ENCODE data around the gene TPO. TPM values are rescaled to one million over a fixed set of nuclear protein-coding genes. Genes with fewer than 3 reads are reported as not detected.

The TPO gene
- total RNA-seq, 1 experiment from 2014 or later = not detected

DNA sequence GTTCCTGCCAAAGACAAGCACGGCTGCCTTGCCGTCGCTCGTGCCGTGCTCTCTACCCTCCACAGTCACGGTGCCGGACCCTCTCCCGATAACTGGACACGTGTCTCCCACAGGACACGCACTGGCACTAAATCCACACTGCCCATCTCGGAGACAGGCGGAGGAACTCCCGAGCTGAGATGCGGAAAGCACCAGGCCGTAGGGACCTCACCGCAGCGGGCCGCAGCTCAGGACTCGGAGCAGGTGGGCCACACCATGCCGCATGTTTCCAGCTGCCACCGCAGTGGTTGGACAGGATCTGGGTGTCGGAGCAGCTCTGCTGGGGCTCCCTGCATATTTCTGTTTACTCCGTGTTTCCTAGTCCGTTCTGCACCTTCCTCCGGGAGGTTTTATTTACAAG is 127.2 kb downstream of the TPO start:
- intact Hi-C loops (cut with micrococcal nuclease) = no loop called here
- POLR2A ChIA-PET = no interaction called here
- no peak for DNase-seq (ENCODE audit: unreplicated experiment)
- no peaks in the 10 kb centered on the region for H3K9me3 Mint-ChIP-seq (ENCODE audit: unreplicated experiment)
- BruUV-seq (replicated peaks) = no TSS peak
- no peak overlapping the region for H3K27ac Mint-ChIP-seq (ENCODE audit: low read depth, unreplicated experiment)
- no peaks in the 10 kb centered on the region for H3K4me1 Mint-ChIP-seq (ENCODE audit: insufficient read depth, unreplicated experiment)
- no peaks in the 10 kb centered on the region for H3K36me3 Mint-ChIP-seq (ENCODE audit: insufficient read depth, unreplicated experiment)
- H3K4me3 Mint-ChIP-seq (ENCODE audit: unreplicated experiment) = no peak overlapping the region
- no peaks in the 10 kb centered on the region for H3K27me3 Mint-ChIP-seq (ENCODE audit: insufficient read depth, unreplicated experiment)
- TF ChIP-seq, protein P1, sequence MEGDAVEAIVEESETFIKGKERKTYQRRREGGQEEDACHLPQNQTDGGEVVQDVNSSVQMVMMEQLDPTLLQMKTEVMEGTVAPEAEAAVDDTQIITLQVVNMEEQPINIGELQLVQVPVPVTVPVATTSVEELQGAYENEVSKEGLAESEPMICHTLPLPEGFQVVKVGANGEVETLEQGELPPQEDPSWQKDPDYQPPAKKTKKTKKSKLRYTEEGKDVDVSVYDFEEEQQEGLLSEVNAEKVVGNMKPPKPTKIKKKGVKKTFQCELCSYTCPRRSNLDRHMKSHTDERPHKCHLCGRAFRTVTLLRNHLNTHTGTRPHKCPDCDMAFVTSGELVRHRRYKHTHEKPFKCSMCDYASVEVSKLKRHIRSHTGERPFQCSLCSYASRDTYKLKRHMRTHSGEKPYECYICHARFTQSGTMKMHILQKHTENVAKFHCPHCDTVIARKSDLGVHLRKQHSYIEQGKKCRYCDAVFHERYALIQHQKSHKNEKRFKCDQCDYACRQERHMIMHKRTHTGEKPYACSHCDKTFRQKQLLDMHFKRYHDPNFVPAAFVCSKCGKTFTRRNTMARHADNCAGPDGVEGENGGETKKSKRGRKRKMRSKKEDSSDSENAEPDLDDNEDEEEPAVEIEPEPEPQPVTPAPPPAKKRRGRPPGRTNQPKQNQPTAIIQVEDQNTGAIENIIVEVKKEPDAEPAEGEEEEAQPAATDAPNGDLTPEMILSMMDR (IDR thresholded peaks at IDR 0.05; ENCODE audit: unreplicated experiment) = no peak
- CTCF ChIA-PET = interaction anchor here (0.6 to 2.2 kb wide), 3 partner anchors 10 to 587 kb away, joined by 3 to 10 read pairs (median 3); no protein-coding TSS in a partner anchor

DNA sequence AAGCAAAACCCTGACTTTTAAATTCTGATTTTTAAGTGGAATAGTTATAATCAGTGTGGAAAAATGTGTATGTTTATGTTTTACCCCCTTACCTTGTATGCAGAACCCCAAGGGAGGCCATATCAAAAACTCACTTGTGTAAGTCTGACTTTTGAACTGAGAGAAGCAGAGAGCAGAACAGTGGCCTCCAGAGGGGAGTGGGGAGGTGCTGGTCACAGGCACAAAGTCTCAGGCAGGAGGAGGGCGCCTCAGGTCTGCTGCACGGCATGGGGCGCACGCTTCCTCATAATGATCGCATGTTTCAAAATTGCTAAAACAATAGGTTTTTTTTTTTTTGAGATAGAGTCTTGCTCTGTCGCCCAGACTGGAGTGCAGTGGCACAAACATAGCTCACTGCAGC is 127.8 kb downstream of the TPO start:
- CTCF ChIA-PET = interaction anchor here (0.6 to 2.2 kb wide), 4 partner anchors 10 to 587 kb away, joined by 3 to 10 read pairs (median 3); no protein-coding TSS in a partner anchor
- H3K4me3 Mint-ChIP-seq (ENCODE audit: unreplicated experiment) = no peak overlapping the region
- intact Hi-C loops (cut with micrococcal nuclease) = no loop called here
- H3K27me3 Mint-ChIP-seq (ENCODE audit: insufficient read depth, unreplicated experiment) = no peaks in the 10 kb centered on the region
- TF ChIP-seq, protein P1 (IDR thresholded peaks at IDR 0.05; ENCODE audit: unreplicated experiment) = no peak
- POLR2A ChIA-PET = no interaction called here
- no peaks in the 10 kb centered on the region for H3K36me3 Mint-ChIP-seq (ENCODE audit: insufficient read depth, unreplicated experiment)
- BruUV-seq (replicated peaks) = no TSS peak
- H3K9me3 Mint-ChIP-seq (ENCODE audit: unreplicated experiment) = no peaks in the 10 kb centered on the region
- DNase-seq (ENCODE audit: unreplicated experiment) = no peak
- no peak overlapping the region for H3K27ac Mint-ChIP-seq (ENCODE audit: low read depth, unreplicated experiment)
- H3K4me1 Mint-ChIP-seq (ENCODE audit: insufficient read depth, unreplicated experiment) = peaks cover 3% of the 10 kb centered on the region

DNA sequence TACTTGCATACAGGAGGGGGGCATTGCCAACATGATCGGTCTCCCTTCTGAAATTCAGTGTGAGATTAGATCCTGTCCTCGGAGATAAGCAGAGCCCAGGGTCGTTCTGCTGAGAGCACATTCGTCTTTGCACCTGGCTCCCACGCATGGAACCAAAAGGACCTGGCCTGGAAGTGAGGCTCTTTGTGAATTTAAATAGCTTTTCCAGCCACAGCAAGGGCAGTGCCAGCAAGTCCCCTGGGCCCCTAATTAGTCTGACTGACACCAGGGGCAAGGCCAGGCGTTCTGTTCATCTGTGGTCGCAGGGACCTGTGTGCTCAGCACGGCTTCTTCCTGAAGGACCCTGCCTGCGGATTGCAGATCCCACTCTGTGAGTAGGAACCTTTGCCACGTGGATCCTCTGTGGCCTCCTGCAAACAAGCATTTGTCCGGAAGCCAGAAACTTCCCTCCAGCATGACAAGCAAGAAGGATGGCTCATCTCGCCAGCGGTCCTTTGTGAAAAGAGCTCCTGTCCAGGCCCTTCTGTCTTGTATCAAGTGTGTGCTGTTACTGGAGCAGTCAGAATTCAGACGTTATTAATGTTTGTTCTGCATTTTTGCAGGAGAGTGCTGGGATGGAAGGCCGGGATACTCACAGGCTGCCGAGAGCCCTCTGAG is 128.7 kb downstream of the TPO start:
- H3K27me3 Mint-ChIP-seq (ENCODE audit: insufficient read depth, unreplicated experiment) = no peaks in the 10 kb centered on the region
- H3K9me3 Mint-ChIP-seq (ENCODE audit: unreplicated experiment) = no peaks in the 10 kb centered on the region
- intact Hi-C loops (cut with micrococcal nuclease) = no loop called here
- CTCF ChIA-PET = interaction anchor here (0.6 to 2.2 kb wide), 5 partner anchors 37 to 588 kb away, joined by 3 to 10 read pairs (median 3); no protein-coding TSS in a partner anchor
- H3K36me3 Mint-ChIP-seq (ENCODE audit: insufficient read depth, unreplicated experiment) = no peaks in the 10 kb centered on the region
- POLR2A ChIA-PET = no interaction called here
- H3K4me3 Mint-ChIP-seq (ENCODE audit: unreplicated experiment) = no peak overlapping the region
- H3K27ac Mint-ChIP-seq (ENCODE audit: low read depth, unreplicated experiment) = no peak overlapping the region
- no TSS peak for BruUV-seq (replicated peaks)
- H3K4me1 Mint-ChIP-seq (ENCODE audit: insufficient read depth, unreplicated experiment) = peaks cover 7% of the 10 kb centered on the region
- DNase-seq (ENCODE audit: unreplicated experiment) = no peak
- TF ChIP-seq, protein P1 (IDR thresholded peaks at IDR 0.05; ENCODE audit: unreplicated experiment) = no peak

DNA sequence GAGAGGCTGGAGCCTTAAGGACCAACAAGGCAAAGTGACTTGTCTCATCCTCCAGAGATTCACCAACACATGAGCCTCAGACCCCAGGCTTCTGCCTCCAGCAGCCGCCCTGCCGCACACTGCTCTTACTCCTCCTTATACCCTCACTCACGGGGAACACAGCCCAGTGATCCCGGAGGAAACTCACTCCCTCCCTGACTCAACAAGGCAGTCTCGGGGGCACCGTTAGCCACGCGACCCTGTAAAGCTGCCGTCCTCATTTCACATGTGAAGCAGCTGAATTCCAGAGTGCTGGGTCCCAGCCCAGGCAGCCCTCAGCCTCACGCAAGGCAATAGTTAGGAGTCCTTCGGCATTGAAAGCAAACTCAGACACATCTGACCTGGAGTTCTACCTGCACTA is 129.7 kb downstream of the TPO start:
- Mint-ChIP-seq H3K9me3 (ENCODE audit: unreplicated experiment) (no peaks in the 10 kb centered on the region), H3K4me1 (ENCODE audit: insufficient read depth, unreplicated experiment) (peaks cover 7% of the 10 kb centered on the region), H3K27ac (ENCODE audit: low read depth, unreplicated experiment) (no peak overlapping the region), H3K27me3 (ENCODE audit: insufficient read depth, unreplicated experiment) (no peaks in the 10 kb centered on the region), H3K36me3 (ENCODE audit: insufficient read depth, unreplicated experiment) (no peaks in the 10 kb centered on the region), H3K4me3 (ENCODE audit: unreplicated experiment) (no peak overlapping the region)
- no TSS peak for BruUV-seq (replicated peaks)
- DNase-seq (ENCODE audit: unreplicated experiment) = no peak
- POLR2A ChIA-PET = no interaction called here
- TF ChIP-seq, protein P1 (IDR thresholded peaks at IDR 0.05; ENCODE audit: unreplicated experiment) = no peak
- intact Hi-C loops (cut with micrococcal nuclease) = no loop called here
- CTCF ChIA-PET = no interaction called here

Measured in MCF 10A (cell line).